H1 (cell line): ENCODE results near the gene NOL4L. TPM values are rescaled to one million over a fixed set of nuclear protein-coding genes. Genes with fewer than 3 reads are reported as not detected.

Source experiments
- CTCF ChIA-PET: fragments of 300-600 bp; sonication (Branson Sonifier 250); formaldehyde crosslinking; loops from one replicate; lab custom pipeline; 2021; ENCODE audit not compliant: partially characterized antibody; lab: Charles Lee
- POLR2A ChIA-PET: fragments of 300-600 bp; sonication (Branson Sonifier 250); formaldehyde crosslinking; loops from one replicate; lab custom pipeline; 2021; ENCODE audit warnings: inconsistent platforms; ENCODE audit not compliant: partially characterized antibody; lab: Charles Lee
- DNase-seq, 2 experiments: peaks; one replicate each; pipeline versions ENCODE4 v3.0.0 to v3.0.0-alpha.2; 2010 to 2022; ENCODE audit warnings: low spot score in 2 of 2, low read depth in 1 of 2, mixed read lengths in 1 of 2
- FAIRE-seq: peaks from 2 replicates; lab custom pipeline; 2011; peaks lifted over from hg19 to GRCh38; lab: Jason Lieb, UNC
- H2AFZ ChIP-seq: 2 replicates; pipeline ENCODE4 v1.8.1; 2012; ENCODE audit warnings: low read length, inconsistent platforms
- H2AK5ac ChIP-seq: 2 replicates; pipeline ENCODE4 v1.6.1; 2013; ENCODE audit warnings: low read depth, low read length
- H2BK120ac ChIP-seq: replicated peaks from 2 replicates; pipeline ENCODE3; 2013; ENCODE audit warnings: low read depth, low read length, inconsistent platforms
- H2BK12ac ChIP-seq: 2 replicates; pipeline ENCODE4 v1.6.1; 2013; ENCODE audit warnings: low read depth, low read length
- H2BK15ac ChIP-seq: 2 replicates; pipeline ENCODE4 v1.6.1; 2013; ENCODE audit warnings: low read length
- H2BK20ac ChIP-seq: 2 replicates; pipeline ENCODE4 v1.6.1; 2013; ENCODE audit warnings: low read length
- H2BK5ac ChIP-seq: 2 replicates; pipeline ENCODE4 v1.6.1; 2013; ENCODE audit warnings: low read depth, low read length
- H3K14ac ChIP-seq: 2 replicates; pipeline ENCODE4 v1.6.1; 2013; ENCODE audit warnings: inconsistent platforms; ENCODE audit not compliant: insufficient read length
- H3K18ac ChIP-seq: 2 replicates; pipeline ENCODE4 v1.6.1; 2013; ENCODE audit warnings: low read length; ENCODE audit errors: extremely low read depth
- H3K23ac ChIP-seq: 2 replicates; pipeline ENCODE4 v1.6.1; 2013; ENCODE audit warnings: inconsistent platforms; ENCODE audit not compliant: insufficient read length
- H3K23me2 ChIP-seq: 2 replicates; pipeline ENCODE4 v1.6.1; 2013; ENCODE audit warnings: low read depth, low read length
- H3K27ac ChIP-seq: 2 replicates; pipeline ENCODE4 v1.6.1; 2011; ENCODE audit warnings: low read depth, low read length, inconsistent platforms
- H3K27me3 ChIP-seq, 4 experiments: replicated peaks in 1 of 4; 1 replicate in 1 of 4; 2 replicates in 3 of 4; pipeline versions ENCODE4 v1.6.1 to v1.8.1; 2011 to 2013; ENCODE audit warnings: low read length in 3 of 4, mild to moderate bottlenecking in 3 of 4, inconsistent platforms in 2 of 4, mixed read lengths in 2 of 4, moderate library complexity in 1 of 4; ENCODE audit not compliant: control insufficient read depth in 3 of 4, insufficient read depth in 3 of 4; ENCODE audit errors: extremely low read depth in 1 of 4
- H3K36me3 ChIP-seq, 4 experiments: 2 replicates each; pipeline versions ENCODE4 v1.6.1 to v1.8.1; 2011 to 2013; ENCODE audit warnings: mild to moderate bottlenecking in 4 of 4, low read length in 3 of 4, moderate library complexity in 2 of 4, control low read depth in 1 of 4, inconsistent platforms in 1 of 4; ENCODE audit not compliant: insufficient read depth in 4 of 4, control insufficient read depth in 2 of 4
- H3K4ac ChIP-seq: replicated peaks from 2 replicates; pipeline ENCODE3; 2013; ENCODE audit warnings: low read length, low read depth, mixed read lengths, inconsistent platforms; ENCODE audit not compliant: insufficient read length
- H3K4me1 ChIP-seq, 4 experiments: replicated peaks in 1 of 4; 1 replicate in 1 of 4; 2 replicates in 3 of 4; pipeline versions ENCODE4 v1.6.1 to v1.8.1; 2011 to 2013; ENCODE audit warnings: low read length in 3 of 4, inconsistent platforms in 2 of 4, mixed read lengths in 1 of 4; ENCODE audit not compliant: insufficient read depth in 4 of 4, control insufficient read depth in 3 of 4
- H3K4me2 ChIP-seq, 2 experiments: 2 replicates each; pipeline versions ENCODE4 v1.6.1 to v1.8.1; 2011 to 2013; ENCODE audit warnings: low read depth in 2 of 2, low read length in 2 of 2, control low read depth in 1 of 2, inconsistent platforms in 1 of 2, mild to moderate bottlenecking in 1 of 2; ENCODE audit not compliant: insufficient read depth in 1 of 2
- H3K4me3 ChIP-seq, 4 experiments: fragments of 200-600, 300-600 bp in 1 of 4; sonication (generic), shearing (Covaris generic), sonication (Bioruptor Twin) in 1 of 4; 2 replicates each; pipeline versions ENCODE4 v1.5.1 to v1.8.1; 2011 to 2016; ENCODE audit warnings: low read length in 4 of 4, low read depth in 3 of 4, control low read depth in 2 of 4, inconsistent platforms in 2 of 4, mild to moderate bottlenecking in 2 of 4, mixed read lengths in 1 of 4, moderate library complexity in 1 of 4; ENCODE audit not compliant: insufficient read depth in 2 of 4; ENCODE audit errors: extremely low read depth in 1 of 4
- H3K56ac ChIP-seq: replicated peaks from 2 replicates; pipeline ENCODE3; 2013; ENCODE audit warnings: low read depth, mild to moderate bottlenecking, mixed read lengths, low read length, inconsistent platforms; ENCODE audit not compliant: insufficient read length
- H3K79me1 ChIP-seq: 2 replicates; pipeline ENCODE4 v1.6.1; 2013; ENCODE audit warnings: low read depth, low read length, control low read depth
- H3K79me2 ChIP-seq, 2 experiments: 2 replicates each; pipeline versions ENCODE4 v1.6.1 to v1.8.1; 2012 to 2013; ENCODE audit warnings: low read length in 2 of 2, mild to moderate bottlenecking in 2 of 2, inconsistent platforms in 1 of 2; ENCODE audit not compliant: insufficient read depth in 2 of 2, control insufficient read depth in 1 of 2
- H3K9ac ChIP-seq, 4 experiments: replicated peaks in 1 of 4; 1 replicate in 1 of 4; 2 replicates in 3 of 4; pipeline versions ENCODE4 v1.6.1 to v1.8.1; 2011 to 2013; ENCODE audit warnings: low read depth in 3 of 4, low read length in 3 of 4, control low read depth in 2 of 4, mild to moderate bottlenecking in 2 of 4, moderate library complexity in 2 of 4, inconsistent platforms in 1 of 4; ENCODE audit errors: extremely low read depth in 1 of 4
- H3K9me3 ChIP-seq, 2 experiments: 2 replicates each; pipeline versions ENCODE4 v1.6.1 to v1.8.1; 2012 to 2013; ENCODE audit warnings: mild to moderate bottlenecking in 2 of 2, moderate library complexity in 2 of 2, control low read depth in 1 of 2, inconsistent platforms in 1 of 2, low read depth in 1 of 2, low read length in 1 of 2, mixed read lengths in 1 of 2; ENCODE audit not compliant: insufficient read depth in 2 of 2
- H4K20me1 ChIP-seq, 2 experiments: replicated peaks in 1 of 2; 2 replicates each; pipeline versions ENCODE3 to v1.8.1; 2011 to 2013; ENCODE audit warnings: inconsistent platforms in 2 of 2, low read length in 2 of 2, mild to moderate bottlenecking in 1 of 2; ENCODE audit not compliant: insufficient read depth in 2 of 2, control insufficient read depth in 1 of 2
- H4K5ac ChIP-seq: 2 replicates; pipeline ENCODE4 v1.6.1; 2013; ENCODE audit warnings: low read length, low read depth, mixed read lengths, inconsistent platforms; ENCODE audit not compliant: insufficient read length
- H4K8ac ChIP-seq: 2 replicates; pipeline ENCODE4 v1.8.0; 2013; ENCODE audit warnings: mild to moderate bottlenecking, moderate library complexity, low read length, inconsistent platforms; ENCODE audit not compliant: insufficient read depth; ENCODE audit errors: extremely low read depth
- H4K91ac ChIP-seq: replicated peaks from 2 replicates; pipeline ENCODE3; 2013; ENCODE audit warnings: low read length, mixed read lengths, inconsistent platforms; ENCODE audit not compliant: insufficient read length
- CBX5 ChIP-seq: fragments of 300-800, 300-1000 bp; sonication (generic); IDR thresholded peaks from 2 replicates; pipeline ENCODE4 v1.7.1; 2016; ENCODE audit warnings: antibody characterized with exemption, low read length, low read depth
- CHD1 ChIP-seq: IDR thresholded peaks from 2 replicates; pipeline ENCODE4 v1.6.1; 2012; ENCODE audit warnings: low read depth, low read length, improper control_type of control experiment
- CTCF ChIP-seq, 3 experiments: IDR thresholded peaks; 1 replicate in 2 of 3; 2 replicates in 1 of 3; pipeline versions ENCODE4 v1.5.1 to v1.6.1; 2011; ENCODE audit warnings: low read length in 3 of 3, mild to moderate bottlenecking in 3 of 3, inconsistent platforms in 2 of 3, low read depth in 1 of 3, moderate library complexity in 1 of 3; ENCODE audit not compliant: insufficient read depth in 1 of 3; ENCODE audit errors: control extremely low read depth in 1 of 3
- FOSL1 ChIP-seq: IDR thresholded peaks from 2 replicates; pipeline ENCODE4 v1.6.1; 2011; ENCODE audit warnings: mild to moderate bottlenecking, low read depth, low read length, moderate library complexity; ENCODE audit not compliant: insufficient read depth
- KDM4A ChIP-seq: IDR thresholded peaks from one replicate; pipeline ENCODE4 v1.7.1; 2012; ENCODE audit warnings: low read depth, mild to moderate bottlenecking, moderate library complexity, low read length, inconsistent platforms; ENCODE audit not compliant: severe bottlenecking
- POLR2A ChIP-seq, 2 experiments: IDR thresholded peaks; 1 replicate in 1 of 2; 2 replicates in 1 of 2; pipeline ENCODE4 v1.6.1; 2011; ENCODE audit warnings: low read depth in 2 of 2, low read length in 2 of 2, mild to moderate bottlenecking in 2 of 2; ENCODE audit errors: control extremely low read depth in 1 of 2
- RNF2 ChIP-seq: fragments of 200-900, 300-1000 bp; sonication (generic); IDR thresholded peaks from 2 replicates; pipeline ENCODE4 v1.7.1; 2016; ENCODE audit warnings: borderline replicate concordance, low read depth, mild to moderate bottlenecking, antibody characterized with exemption, low read length; ENCODE audit not compliant: poor library complexity, severe bottlenecking; ENCODE audit errors: missing control alignments
- SP2 ChIP-seq: IDR thresholded peaks from 2 replicates; pipeline ENCODE4 v1.6.1; 2012; ENCODE audit warnings: mild to moderate bottlenecking, low read length, inconsistent platforms
- SP4 ChIP-seq: IDR thresholded peaks from 2 replicates; pipeline ENCODE4 v1.6.1; 2012; ENCODE audit warnings: low read length, inconsistent platforms
- ZNF274 ChIP-seq: IDR thresholded peaks from 2 replicates; pipeline ENCODE4 v1.7.0; 2012; ENCODE audit warnings: low read length, borderline replicate concordance; ENCODE audit errors: extremely low read depth
- WGBS, 2 experiments: shearing (Covaris generic) in 1 of 2; methylation state at CpG; one replicate each; pipeline versions ENCODE4 v1.1.6 to v1.1.7; 2013 to 2015; ENCODE audit warnings: low lambda C conversion rate in 2 of 2, mixed read lengths in 2 of 2, inconsistent platforms in 1 of 2, low coverage in 1 of 2, missing lambda C conversion rate in 1 of 2; ENCODE audit not compliant: insufficient replicate concordance in 2 of 2, insufficient coverage in 1 of 2, insufficient read length in 1 of 2; ENCODE audit errors: extremely low coverage in 1 of 2, missing lambda C conversion rate in 1 of 2; 5-methylcytosine and 5-hydroxymethylcytosine counted together
- polyA plus RNA-seq, 7 experiments: library from polyadenylated mRNA; depleted of rRNA in 3 of 7; stranded (reverse) in 5 of 7; unstranded in 2 of 7; fragments of >200 nt in 5 of 7; fragments of 200-250 nt in 2 of 7; gene quantifications; 1 replicate in 5 of 7; 2 replicates in 1 of 7; 4 replicates in 1 of 7; pipeline versions ENCODE4 v1.2.1 to v1.2.3, GENCODE V29; 2011 to 2013; ENCODE audit warnings: missing spikeins in 2 of 7, mixed read lengths in 2 of 7
- total RNA-seq: library from RNA; stranded (reverse); fragmentation: NEBNext Ultra II Directional; extraction: Animal tissue kit (Norgen Biotek cat#: 25700); gene quantifications from 2 replicates; pipeline ENCODE4 v1.2.1, GENCODE V29; 2021

Gene NOL4L
- total and polyA plus RNA-seq, 2 of the 8 experiments (the other 6 are each of a cell fraction or from before 2014, with no cell fraction given) = 15.3 to 23.7 TPM

- H3K4me2 ChIP-seq = no peak overlapping the region
- H3K4ac ChIP-seq = peak overlapping the region; percentile 17
- H3K79me1 ChIP-seq = peaks cover 23% of the 10 kb centered on the region
- H3K14ac ChIP-seq = no peak overlapping the region
- DNase-seq = no peak
- no peak for FAIRE-seq
- no peak overlapping the region for H4K8ac ChIP-seq
- no peak overlapping the region for H4K5ac ChIP-seq
- H4K91ac ChIP-seq = no peak overlapping the region
- H2AFZ ChIP-seq = no peak overlapping the region
- H3K23me2 ChIP-seq = no peaks in the 10 kb centered on the region; the same call in 1 of the 2 replicates
- no peaks in the 10 kb centered on the region for H3K9me3 ChIP-seq
- peaks cover 10 to 33% of the 10 kb centered on the region in 2 experiments for H4K20me1 ChIP-seq
- H2BK12ac ChIP-seq = no peak overlapping the region
- no peak overlapping the region for H2BK20ac ChIP-seq
- H2BK5ac ChIP-seq = peak overlapping the region; percentile 63; the same call in 1 of the 2 replicates
- POLR2A ChIA-PET = interaction anchor here (0.6 to 2.5 kb wide), 3 partner anchors 11 to 201 kb away, joined by 3 to 9 read pairs (median 3); partner anchors contain the start of gene C20orf203
- H3K18ac ChIP-seq = no peak overlapping the region
- H3K56ac ChIP-seq = no peak overlapping the region
- no peak overlapping the region for H3K4me3 ChIP-seq
- peak overlapping the region; percentile 46; the same call in 1 of the 2 replicates for H2BK15ac ChIP-seq
- H3K27ac ChIP-seq = no peak overlapping the region
- peaks cover 8 to 70% of the 10 kb centered on the region in 2 experiments; a peak in 3 of 4 replicates for H3K79me2 ChIP-seq
- H3K4me1 ChIP-seq = peaks cover 11 to 45% (median 37%) of the 10 kb centered on the region in 4 experiments
- H3K23ac ChIP-seq = no peak overlapping the region
- no peaks in the 10 kb centered on the region for H3K27me3 ChIP-seq
- no peak overlapping the region for H3K9ac ChIP-seq
- 94% methylated on average over 6 of the region's 6 CpGs; no CpG with 5 or more reads in 1 of the 2 experiments for WGBS, 2 experiments
- CTCF ChIA-PET = interaction anchor here (0.6 to 2.8 kb wide), 5 partner anchors 8 to 881 kb away, joined by 3 to 16 read pairs (median 8); no protein-coding TSS in a partner anchor
- H3K36me3 ChIP-seq = peaks cover 0 to 3% (median 1%) of the 10 kb centered on the region in 4 experiments; a peak in 2 of 8 replicates
- H2BK120ac ChIP-seq = no peak overlapping the region
- no peak overlapping the region for H2AK5ac ChIP-seq
- TF ChIP-seq POLR2A (IDR thresholded peaks at IDR 0.05; ENCODE audit: control extremely low read depth in 1 of 2, low read depth in 2 of 2, low read length in 2 of 2) = no peak
- no peak for TF ChIP-seq CTCF (IDR thresholded peaks at IDR 0.05; ENCODE audit: control extremely low read depth in 1 of 3, insufficient read depth in 1 of 3, low read depth in 1 of 3, low read length in 3 of 3)
- TF ChIP-seq SP2 = no peak
- no peak for TF ChIP-seq CHD1
- no peak for TF ChIP-seq KDM4A
- TF ChIP-seq FOSL1 = no peak
- TF ChIP-seq ZNF274 = no peak
- no peak for TF ChIP-seq RNF2
- TF ChIP-seq SP4 = no peak
- TF ChIP-seq CBX5 = no peak
Measured at GRCh38 chr20:32472581-32473207, 112.4 kb downstream of the NOL4L start.
